Peyer's patch (tissue), 4 donors: Measurements from ENCODE around the gene AKAP6.

ENCODE experiments used
- CTCF ChIP-seq, 6 experiments: fragments of 450-650 bp in 4 of 6; fragments of 200-600 bp in 2 of 6; sonication (generic) in 1 of 6; IDR thresholded peaks; one replicate each; pipeline ENCODE4 v1.5.1; 2017 to 2019; ENCODE audit warnings: antibody characterized with exemption in 6 of 6, mild to moderate bottlenecking in 3 of 6, moderate library complexity in 1 of 6
- POLR2A ChIP-seq, 2 donors: fragments of 450-650 bp; IDR thresholded peaks; one replicate each; pipeline ENCODE4 v1.5.1; 2017; ENCODE audit warnings: antibody characterized with exemption in 2 of 2, mild to moderate bottlenecking in 2 of 2, moderate library complexity in 2 of 2

GRCh38 chr14:32476532-32476931 is 147.4 kb downstream of the AKAP6 start:
- TF ChIP-seq CTCF (IDR thresholded peaks at IDR 0.05) (no peak), POLR2A (IDR thresholded peaks at IDR 0.05) (no peak)
